Right hindlimb (tissue), 1 donor: ENCODE measurements around the gene HDAC1.
A peak's percentile ranks its signal among the peaks of the same experiment; 100 is the strongest.
"Not testable (repeated sequence)": the region's sequence is repeated elsewhere in the genome, so short reads cannot be mapped to it uniquely, and the experiment has no call there.

Experiments used
- DNase-seq: peaks from one replicate; pipeline ENCODE4 v3.0.0-alpha.2; 2018

HDAC1 gene

DNA sequence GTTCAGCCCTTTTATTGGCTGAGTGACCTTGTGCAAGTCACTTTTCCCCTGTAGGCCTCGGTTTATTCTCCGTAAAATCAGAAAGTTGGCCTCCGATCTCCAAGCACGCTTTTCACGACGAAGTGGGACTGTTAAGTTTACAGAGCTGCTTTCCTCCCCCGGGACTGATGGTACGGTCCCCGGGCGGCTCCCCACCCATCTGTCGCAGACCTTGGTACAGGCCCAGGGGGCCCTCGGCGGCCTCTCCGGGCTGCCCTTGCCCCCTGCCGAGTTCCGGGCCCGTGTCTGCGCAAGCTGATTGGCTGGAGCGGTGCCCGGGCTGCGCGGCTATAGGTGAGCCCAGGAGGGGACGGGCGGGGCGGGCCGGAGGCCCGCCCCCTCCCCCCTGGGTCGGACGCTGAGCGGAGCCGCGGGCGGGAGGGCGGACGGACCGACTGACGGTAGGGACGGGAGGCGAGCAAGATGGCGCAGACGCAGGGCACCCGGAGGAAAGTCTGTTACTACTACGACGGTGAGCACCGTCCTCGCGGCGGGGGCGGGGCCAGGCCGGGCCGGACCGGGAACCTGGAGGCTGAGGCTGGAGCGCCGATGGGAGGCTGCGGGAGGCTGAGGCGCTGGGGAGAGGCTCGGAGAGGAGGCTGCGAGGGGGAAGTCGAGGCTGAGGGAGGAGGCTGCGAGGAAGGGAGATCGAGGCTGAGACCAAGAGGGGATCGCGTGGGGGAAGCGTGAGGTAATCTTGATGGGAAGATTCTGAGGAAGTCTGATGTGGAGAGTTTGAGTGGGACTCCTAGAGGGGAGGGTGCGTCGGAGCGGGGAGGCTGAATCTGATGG is at the start of gene HDAC1:
Gene HDAC1, plus strand, starts transcription at position 376 of the 831 bp plus-strand sequence. Its CDS starts 87 bp downstream, at position 463.
- peak; percentile 91 for DNase-seq

DNA sequence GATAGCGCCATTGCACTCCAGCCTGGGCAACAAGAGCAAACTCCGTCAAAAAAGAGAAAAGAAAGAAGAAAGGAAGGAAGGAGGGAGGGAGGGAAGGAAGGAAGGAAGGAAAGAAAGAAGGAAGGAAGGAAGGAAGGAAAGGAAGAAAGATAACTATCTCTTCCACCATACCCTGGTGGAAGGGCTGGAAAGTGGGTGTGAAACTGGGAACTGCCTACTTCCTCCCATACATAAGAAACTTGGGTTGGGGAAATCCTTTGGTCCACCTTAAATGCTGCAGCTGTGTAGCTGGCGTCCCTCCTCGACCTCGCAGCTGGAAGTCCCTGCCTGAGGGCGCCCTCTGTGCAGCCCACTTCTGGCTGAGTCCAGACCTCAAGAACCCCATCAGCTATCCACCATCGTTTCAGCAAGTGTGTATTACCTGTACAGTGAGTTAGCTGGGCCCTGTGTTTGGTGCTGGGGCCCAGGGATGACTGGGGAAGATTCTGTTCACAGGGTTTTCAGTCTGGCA is 49.5 kb upstream of the HDAC1 start:
- peak; percentile 66 for DNase-seq

DNA sequence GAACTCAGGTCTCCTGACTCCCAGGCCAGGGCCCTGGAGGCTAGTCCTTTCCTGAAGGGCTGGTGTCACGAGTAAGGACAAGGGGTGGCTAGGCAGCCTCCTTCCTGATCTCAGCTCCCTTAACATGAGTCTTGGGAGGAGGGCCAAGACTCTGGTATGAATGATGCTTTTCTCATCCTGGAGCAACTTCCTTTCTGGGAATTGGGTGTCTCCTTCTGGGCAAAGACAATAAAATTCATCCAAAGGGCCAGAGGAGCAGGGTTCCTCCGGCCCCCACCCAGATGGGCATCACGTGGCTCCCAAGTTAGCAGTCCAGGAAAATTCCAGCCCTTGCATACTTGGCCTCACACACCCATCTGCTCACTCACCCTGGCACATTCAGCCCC is 45.0 kb upstream of the HDAC1 start, which contains the start of gene FAM167B:
Gene FAM167B, plus strand, starts transcription at position 335 of the 386 bp plus-strand sequence. CDS start 200 bp downstream, outside the sequence.
- DNase-seq: peak; percentile 46

DNA sequence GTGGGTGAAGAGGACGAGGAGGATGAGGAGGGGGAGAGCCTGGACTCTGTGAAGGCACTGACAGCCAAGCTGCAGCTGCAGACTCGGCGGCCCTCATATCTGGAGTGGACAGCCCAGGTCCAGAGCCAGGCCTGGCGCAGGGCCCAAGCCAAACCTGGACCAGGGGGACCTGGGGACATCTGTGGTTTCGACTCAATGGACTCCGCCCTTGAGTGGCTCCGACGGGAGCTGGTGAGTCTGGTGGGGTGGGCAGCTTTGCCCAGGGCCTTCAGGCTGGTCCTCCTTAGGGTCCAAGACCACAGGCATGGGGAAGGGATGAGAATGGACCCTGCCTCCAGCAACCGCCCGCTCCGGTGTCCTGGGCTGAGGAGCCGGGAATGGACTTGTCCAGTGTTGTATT is 44.4 kb upstream of the HDAC1 start:
- no peak for DNase-seq

DNA sequence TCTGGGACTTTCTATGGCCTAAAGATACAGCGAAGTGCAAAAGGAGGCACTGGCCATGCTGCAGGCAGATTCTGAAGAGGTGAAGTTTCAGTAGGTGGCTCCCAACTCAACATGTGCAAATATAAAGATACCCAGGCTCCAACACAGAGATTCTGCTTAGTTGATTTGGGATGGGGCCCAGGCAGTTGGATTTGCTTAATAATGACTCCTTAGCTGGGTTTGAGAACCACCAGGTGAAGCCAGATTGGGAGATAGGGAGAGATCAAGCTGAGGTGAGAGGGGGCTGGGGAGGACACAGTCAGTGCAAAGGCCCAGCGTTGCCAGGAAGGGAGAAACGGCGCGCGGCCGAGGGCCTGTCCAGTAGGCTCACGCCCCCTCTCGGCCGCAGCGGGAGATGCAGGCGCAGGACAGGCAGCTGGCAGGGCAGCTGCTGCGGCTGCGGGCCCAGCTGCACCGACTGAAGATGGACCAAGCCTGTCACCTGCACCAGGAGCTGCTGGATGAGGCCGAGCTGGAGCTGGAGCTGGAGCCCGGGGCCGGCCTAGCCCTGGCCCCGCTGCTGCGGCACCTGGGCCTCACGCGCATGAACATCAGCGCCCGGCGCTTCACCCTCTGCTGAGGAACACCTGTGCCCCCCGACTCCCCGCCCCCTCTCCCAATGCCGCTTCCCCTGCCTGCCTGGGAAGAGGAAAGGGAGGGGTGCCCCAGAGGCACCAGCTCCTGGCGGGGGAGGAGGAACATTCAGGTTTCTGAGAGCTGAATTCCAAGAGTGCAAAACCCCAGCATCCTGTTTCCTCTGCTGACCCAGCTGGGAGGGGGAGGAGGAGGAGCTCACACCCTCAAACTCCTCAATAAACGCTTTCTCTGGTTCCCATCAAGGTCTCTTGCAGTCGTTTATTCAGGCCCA is 43.6 kb upstream of the HDAC1 start:
- DNase-seq: peak; percentile 80

DNA sequence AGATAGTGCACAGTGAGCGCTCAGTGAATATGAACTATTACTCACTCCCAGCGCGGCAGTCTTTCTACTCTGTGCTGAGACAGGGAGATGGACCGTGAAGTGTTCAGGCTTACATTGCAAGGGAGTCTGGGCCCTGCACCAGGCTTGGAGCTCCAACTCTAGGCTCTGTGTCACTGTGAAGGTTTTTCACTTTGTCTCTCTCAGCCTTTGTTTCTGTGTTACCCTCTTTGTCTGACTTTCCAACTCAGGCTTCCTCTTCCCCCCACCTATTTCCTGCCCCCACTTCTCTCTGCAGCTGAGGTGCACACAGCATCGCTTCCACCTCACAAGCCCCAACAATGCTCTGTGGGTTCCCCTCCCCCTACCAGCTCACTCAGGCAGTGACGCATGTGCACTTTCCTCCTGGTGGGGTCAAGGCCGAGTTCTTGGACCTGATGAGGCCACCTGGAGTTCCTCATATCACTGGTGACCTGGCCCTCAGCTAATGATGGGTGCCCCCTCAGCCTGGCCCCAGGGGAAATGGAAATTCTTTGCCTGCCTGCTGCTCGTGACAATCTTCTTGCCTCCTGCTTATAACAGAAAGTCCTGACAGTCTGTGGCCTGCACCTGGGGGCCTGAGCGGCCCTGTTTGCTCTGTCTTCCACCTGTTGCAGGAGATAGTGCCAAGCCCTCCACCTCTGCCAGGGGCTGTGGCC is 41.9 kb upstream of the HDAC1 start:
- no peak for DNase-seq

DNA sequence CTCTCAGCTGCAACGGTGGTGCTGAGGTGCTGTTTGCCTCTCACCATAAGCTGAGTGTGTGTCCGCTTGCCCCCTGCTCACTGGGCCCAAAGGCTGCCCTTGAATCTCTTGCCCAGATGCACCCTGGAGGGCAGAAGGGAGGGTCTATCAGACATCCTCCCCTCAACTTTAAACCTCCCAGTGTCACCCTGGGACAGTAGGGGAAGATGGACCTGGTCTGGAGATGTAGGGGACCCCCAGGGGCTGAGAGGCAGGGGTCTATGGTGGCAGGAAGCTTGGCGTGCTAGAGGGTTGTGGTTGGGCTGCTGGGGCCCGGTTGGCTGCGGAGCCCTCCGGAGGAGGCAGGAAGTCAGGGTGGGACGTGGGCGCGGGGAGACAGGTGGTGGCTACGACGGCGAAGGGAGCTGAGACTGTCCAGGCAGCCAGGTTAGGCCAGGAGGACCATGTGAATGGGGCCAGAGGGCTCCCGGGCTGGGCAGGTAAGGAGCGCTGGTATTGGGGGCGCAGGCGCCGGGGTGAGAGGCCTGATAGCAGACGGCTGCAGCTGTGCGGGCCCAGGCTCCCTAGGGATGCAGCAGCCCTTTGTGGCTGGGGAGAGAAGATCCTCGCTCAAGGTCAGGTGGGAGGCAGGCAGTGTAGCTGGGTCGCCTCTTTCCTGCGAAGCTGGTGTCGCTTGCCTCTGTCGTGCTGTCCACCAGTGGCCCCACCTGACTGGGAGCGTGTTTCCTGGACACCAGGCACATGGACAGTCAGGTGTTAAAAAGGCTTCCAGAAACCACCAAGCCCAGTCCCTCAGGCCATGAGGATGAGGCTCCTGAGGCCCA is 40.8 kb upstream of the HDAC1 start, which contains the start of gene LCK:
Gene LCK, plus strand, starts transcription at position 373 of the 824 bp plus-strand sequence. CDS start 23,065 bp downstream, outside the sequence.
- no peak for DNase-seq

DNA sequence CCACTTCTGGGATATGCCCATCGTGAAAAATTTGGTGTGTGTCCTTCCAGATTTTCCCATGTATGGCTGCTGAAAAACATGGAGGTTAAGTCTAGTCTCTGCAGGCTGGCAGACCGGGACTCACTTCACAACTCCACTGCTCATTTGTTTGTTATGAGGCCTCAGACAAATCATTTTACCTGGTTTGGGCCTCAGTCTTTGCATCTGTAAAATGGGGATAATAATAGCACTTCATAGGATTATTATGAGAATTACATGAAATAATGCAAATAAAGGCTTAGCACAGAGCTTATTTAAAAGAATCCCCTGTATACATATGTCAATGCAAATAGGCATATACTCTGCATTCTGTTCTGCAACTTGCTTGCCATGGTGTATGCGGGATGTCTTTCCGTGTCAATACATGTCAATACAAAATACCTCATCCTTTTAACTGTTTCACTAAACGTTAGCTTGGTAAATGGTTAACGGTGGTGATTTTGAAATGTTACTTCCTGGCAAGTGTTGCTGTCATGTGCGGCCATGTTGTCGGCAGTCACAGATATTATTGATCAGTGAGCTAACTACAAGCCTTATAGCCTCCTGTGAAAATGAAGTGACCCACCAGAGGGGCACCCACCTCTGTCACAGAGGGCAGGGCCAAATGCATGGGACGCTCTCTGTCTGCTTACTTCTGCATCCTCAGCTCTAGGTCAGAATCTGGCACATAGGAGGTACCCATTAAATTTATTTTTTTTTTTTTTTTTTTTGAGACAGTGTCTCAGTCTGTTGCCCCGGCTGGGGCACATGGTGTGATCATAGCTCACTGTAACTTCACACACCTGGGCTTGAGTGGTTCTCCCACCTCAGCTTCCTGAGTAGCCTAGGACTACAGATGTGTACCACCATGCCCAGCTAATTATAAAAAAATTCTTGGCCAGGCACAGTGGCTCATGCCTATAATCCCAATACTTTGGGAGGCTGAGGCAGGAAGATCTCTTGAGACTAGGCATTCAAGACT is 36.5 kb upstream of the HDAC1 start:
- no peak for DNase-seq

DNA sequence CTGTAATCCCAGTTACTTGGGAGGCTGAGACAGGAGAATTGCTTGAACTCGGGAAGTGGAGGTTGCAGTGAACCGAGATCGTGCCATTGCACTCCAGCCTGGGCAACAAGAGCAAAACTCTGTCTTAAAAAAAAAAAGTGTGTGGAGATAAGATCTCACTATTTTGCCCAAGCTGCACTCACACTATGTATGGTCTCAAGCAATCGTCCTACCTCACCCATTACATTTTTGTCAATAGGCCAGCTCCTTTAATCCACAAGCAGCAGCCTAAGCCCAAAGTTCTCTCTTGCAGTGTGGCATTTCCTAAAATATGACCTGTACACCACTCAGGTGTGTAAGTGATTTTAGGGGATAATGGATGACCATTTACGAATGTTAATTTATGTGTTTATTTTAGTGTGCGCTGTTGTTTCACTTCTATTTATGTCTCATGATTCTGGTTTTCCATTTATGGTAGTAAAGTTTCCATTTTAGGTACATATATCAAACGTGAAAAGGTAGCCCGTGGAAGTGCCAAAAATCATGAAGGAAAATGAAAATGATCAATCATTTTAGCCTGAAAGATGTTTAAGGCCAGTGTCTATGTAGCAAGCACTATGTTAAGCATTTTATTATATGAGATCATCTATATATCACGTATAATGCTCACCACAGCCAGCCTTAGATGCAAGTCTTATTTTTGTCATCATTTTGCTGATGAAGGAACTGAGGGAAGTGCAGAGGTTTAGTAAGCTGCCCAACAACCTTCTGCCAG is 35.2 kb upstream of the HDAC1 start:
- no peak for DNase-seq

DNA sequence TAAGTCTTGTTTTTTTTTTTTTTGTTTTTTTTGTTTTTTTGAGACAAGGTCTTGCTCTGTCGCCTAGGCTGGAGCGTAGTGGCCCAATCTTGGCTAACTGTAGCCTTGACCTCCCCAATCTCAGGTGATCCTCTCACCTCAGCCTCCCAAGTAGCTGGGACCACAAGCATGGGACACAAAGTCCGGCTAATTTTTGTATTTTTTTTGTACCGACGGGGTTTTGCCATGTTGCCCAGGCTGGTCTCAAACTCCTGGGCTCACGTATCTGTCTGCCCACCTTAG is 34.7 kb upstream of the HDAC1 start:
- no peak for DNase-seq

DNA sequence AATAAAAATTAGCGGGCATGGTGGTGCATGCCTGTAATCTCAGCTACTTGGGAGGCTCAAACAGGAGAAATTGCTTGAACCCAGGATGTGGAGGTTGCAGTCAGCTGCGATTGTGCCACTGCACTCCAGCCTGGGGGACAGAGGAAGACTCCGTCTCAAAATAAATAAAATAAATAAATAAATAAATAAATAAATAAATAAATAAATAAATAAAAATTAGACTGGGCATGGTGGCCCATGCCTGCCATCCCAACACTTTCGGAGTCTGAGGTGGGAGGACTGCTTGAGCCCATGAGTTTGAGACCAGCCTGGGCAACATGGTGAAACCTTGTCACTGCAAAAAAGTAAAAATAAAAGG is 28.7 kb upstream of the HDAC1 start:
- DNase-seq: not testable (repeated sequence)

DNA sequence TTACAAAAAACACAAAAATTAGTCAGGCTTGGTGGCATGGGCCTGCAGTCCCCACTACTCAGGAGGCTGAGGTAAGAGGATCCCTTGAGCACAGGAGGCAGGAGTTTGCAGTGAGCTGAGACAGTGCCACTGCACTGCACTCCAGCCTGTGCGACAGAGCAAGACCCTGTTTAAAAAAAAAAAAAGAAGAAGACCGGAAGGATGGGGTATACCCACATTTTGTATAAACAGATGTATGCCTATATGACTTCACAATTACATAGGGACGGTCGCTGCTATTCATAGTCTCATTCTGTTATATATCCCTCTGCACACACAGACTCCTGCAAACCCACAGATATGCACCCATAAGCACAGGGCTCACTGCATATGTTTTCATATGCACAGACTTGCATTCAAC is 28.1 kb upstream of the HDAC1 start:
- DNase-seq: no peak

DNA sequence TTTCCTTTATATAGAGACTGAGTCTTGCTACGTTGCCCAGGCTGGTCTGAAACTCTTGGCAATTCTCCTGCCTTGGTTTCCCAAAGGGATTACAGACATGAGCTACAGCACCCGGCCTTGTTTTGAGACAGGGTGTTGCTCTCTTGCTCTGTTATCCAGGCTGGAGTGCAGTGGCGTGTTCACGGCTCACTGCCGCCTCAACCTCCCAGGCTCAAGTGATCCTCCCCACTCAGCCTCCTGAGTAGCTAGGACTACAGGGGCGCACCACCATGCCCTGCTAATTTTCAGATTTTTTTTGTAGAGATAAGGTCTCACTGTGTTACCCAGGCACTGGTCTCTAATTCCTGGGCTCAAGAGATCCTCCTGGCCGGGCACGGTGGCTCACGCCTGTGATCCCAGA is 26.0 kb upstream of the HDAC1 start:
- no peak for DNase-seq

DNA sequence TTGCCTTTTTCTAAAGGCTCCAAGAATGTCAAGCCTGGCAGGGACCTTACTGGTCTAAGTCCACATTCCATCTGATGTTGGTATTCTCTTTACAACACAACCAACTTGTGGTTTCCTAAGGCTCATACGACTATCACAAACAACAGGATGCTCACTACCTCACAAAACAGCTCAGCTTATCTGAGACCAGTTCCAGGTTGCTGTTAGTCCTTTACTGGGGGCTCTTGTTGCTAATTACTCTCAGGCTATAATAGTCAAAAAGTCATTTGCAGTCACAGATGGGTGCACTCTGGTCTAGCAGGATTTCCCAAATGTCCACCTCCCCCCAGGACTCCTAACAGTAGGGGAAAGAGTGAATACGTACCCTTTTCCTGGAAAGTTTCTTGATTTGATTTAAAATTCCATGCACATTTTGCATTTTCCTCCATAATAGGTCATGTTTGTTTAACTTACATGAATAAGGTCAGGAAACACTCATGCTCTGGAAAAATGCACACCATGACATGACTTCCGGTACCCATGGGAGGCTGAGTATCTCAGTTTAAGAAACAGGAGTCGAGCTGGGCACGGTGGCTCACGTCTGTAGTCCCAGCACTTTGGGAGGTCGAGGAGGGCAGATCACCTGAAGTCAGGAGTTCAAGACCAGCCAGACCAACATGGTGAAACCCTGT is 24.8 kb upstream of the HDAC1 start:
- no peak for DNase-seq

DNA sequence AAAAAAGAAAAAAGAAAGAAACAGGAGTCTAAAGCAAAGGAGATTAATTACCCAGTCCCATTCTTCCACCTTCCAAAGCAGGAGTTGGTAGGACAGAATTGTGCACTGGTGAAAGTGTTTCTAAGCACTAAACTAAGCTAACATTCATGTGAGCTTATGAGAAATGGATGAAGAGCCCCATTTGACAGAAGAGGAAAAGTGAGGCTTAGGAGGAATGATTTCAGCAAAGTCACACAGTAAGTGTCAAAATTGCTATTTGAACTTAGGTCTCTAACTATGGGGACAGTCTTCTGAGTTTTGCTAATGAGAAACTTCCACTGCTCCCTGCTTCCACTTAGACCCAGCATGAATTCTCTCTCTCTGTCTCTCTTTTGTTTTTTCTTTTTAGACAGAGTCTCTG is 22.1 kb upstream of the HDAC1 start:
- no peak for DNase-seq

DNA sequence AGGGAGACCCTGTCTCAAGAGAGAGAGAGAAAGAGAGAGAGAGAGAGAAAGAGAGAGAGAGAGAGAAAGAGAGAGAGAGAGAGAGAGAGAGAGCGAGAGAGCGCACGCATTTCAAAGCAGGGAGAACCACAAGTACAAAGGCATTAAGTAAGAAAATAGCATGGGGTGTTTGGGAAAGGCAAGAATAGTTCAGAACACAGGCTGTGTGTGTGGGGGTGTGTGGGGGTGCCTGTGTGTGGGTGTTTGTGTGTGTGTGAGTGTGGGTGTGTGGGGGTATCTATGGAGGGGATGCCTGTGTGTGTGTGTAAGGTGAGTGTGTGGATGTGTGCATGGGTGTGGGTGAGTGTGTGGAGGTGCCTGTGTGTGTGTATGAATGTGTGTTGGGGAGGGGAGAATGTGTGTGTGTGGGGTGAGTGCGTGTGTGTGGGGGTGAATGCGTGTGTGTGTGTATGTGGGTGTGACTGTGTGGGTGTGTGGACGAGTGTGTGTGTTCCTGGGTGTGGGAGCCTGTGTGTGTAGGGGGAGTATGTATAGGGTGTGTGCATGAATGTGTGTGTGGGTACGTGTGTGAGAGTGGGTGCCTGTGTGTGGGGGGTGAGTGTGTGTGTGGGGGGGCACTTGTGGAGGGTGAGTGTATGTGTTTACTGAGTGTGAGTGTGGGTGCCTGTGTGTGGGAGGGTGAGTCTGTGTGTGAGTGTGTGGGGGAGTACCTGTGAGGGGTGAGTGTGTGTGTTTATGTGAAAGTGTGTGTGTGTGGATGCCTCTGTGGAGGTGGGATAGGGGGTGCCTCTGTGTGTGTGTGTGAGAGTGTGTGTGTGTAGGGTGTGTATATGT is 19.1 kb upstream of the HDAC1 start:
- no peak for DNase-seq

DNA sequence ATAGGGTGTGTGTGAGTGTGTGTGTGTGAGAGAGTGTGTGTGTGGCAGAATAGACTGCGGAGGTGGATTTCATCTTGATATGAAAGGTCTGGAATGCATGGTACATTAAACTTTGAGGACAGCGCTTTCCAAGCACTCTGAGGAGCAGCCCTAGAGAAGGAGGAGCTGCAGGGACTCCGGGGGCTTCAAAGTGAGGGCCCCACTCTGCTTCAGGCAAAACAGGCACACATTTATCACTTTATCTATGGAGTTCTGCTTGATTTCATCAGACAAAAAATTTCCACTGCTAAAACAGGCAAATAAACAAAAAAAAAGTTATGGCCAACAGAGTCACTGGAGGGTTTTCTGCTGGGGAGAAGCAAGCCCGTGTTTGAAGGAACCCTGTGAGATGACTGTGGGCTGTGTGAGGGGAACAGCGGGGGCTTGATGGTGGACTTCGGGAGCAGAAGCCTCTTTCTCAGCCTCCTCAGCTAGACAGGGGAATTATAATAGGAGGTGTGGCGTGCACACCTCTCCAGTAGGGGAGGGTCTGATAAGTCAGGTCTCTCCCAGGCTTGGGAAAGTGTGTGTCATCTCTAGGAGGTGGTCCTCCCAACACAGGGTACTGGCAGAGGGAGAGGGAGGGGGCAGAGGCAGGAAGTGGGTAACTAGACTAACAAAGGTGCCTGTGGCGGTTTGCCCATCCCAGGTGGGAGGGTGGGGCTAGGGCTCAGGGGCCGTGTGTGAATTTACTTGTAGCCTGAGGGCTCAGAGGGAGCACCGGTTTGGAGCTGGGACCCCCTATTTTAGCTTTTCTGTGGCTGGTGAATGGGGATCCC is 18.3 kb upstream of the HDAC1 start:
- DNase-seq: no peak
